Stimulated activated CD8-positive, alpha-beta memory T cell treated with anti-CD3 and anti-CD28 coated beads, Interleukin-15, amount 100 ng/mL, for 1 hour (primary cell): Measurements from ENCODE around the gene HIBADH.

Source experiments
- DNase-seq: peaks from one replicate; pipeline ENCODE4 v3.0.0-alpha.2; 2020; ENCODE audit warnings: low read depth

HIBADH gene

GRCh38 chr7:27487509-27487908 is 175.2 kb downstream of the HIBADH start:
- DNase-seq = no peak

- DNase-seq = no peak
Observed at GRCh38 chr7:27484451-27484850, 178.2 kb downstream of the HIBADH start.

GRCh38 chr7:27482219-27482618 is 180.5 kb downstream of the HIBADH start:
- DNase-seq = no peak

GRCh38 chr7:27478556-27478955 is 184.1 kb downstream of the HIBADH start:
- DNase-seq = no peak

GRCh38 chr7:27478084-27478483 is 184.6 kb downstream of the HIBADH start:
- no peak for DNase-seq

- DNase-seq = no peak
Observed at GRCh38 chr7:27476493-27476892, 186.2 kb downstream of the HIBADH start.
